ENCODE results near the gene CARD10.
"Not testable (repeated sequence)": the region's sequence is repeated elsewhere in the genome, so short reads cannot be mapped to it uniquely, and the experiment has no call there.

CARD10 gene

GRCh38 chr22:37484480-37485394, 34.5 kb downstream of the CARD10 start:
- no peak for DNase-seq

- DNase-seq: no peak
Measured at GRCh38 chr22:37483050-37483449, 36.2 kb downstream of the CARD10 start.

DNA sequence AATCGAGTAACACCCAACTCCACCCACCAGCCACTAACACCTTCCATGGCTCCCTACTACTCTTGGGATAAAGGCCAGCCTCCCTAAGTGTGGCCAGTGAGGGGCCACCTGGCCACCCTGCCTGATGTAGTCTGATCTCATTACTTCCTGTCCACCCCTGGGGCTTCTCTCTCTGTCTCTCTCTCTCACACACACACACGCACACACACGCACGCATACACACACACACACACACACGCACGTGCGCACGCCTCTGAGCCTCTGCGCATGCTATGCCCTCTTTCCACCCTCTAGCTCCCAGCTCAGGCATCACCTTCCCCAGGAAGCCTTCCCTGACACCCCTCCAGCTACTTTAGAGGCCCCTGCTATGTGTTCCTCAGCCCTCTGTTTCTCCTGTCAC, 37.0 kb downstream of the CARD10 start:
- DNase-seq: no peak

DNA sequence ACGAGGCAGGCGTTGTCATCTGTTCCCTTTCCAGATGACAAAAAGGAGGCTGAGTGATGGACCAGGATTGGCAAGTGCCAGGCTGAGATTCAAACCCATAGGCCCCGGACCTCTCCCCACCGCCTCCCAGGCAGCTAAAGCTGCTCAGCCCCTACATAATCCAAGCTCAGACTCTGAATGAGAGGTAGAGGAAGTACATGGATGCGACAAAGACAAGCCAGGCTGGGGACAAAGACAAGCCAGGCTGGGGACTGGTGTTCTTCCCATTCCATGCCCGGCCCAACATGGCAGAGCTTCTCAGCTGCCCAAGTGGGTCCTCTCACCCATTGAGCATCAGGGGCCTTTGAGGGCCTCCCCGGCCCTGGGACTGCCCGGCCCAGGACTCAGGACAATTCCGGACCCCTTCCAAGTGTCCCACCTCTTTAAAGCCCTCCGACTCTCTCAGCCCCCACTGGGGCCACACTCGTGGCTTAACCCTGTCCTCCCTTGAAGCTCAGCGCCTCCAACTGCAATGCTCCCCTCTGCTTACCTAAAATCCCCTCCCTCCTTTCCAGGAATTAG, 37.8 kb downstream of the CARD10 start:
- DNase-seq: no peak

DNA sequence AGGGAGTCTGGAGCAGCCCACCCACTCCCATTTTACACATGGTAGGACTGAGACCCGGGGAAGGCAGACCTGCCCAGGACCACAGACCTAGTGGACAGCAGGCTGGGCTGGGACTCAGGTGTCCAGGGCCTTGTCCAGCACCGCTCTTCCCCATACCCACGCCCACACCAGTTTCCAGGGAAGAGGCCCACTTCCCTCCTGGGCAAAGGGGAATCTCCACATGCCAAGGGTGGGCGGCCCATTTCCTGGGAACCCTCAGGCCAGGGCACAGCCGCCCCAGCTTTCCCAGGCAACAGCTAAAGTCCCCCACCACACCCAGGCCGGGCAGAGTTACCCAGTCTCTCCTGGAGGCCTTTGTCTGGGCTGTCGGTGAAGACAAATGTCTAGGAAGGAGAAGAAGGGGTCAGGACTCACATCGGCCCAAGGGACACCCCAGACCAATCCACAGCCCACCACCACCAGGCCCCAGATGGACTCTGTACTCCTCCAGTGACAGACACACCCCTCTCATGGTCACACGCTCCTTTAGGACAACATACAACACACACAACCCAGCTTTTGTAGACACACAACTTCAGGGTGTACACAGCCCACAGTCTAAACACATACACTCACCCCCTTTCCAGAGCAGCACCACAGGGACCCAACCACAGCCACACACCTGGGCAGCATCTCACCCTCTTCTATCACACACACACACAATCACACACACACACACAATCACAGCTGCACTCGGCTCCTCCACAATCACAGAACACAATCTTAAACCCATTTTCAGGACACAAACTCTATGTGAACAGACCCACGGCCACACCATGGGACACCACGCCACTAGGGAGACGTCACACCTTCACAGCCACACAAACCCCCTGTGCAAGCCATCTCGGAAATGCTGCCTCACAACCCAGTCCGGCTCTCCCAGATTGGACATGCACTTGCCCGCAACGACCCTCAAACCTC, 38.5 kb downstream of the CARD10 start:
- DNase-seq: no peak

GRCh38 chr22:37479196-37479595, 40.0 kb downstream of the CARD10 start:
- no peak for DNase-seq

DNA sequence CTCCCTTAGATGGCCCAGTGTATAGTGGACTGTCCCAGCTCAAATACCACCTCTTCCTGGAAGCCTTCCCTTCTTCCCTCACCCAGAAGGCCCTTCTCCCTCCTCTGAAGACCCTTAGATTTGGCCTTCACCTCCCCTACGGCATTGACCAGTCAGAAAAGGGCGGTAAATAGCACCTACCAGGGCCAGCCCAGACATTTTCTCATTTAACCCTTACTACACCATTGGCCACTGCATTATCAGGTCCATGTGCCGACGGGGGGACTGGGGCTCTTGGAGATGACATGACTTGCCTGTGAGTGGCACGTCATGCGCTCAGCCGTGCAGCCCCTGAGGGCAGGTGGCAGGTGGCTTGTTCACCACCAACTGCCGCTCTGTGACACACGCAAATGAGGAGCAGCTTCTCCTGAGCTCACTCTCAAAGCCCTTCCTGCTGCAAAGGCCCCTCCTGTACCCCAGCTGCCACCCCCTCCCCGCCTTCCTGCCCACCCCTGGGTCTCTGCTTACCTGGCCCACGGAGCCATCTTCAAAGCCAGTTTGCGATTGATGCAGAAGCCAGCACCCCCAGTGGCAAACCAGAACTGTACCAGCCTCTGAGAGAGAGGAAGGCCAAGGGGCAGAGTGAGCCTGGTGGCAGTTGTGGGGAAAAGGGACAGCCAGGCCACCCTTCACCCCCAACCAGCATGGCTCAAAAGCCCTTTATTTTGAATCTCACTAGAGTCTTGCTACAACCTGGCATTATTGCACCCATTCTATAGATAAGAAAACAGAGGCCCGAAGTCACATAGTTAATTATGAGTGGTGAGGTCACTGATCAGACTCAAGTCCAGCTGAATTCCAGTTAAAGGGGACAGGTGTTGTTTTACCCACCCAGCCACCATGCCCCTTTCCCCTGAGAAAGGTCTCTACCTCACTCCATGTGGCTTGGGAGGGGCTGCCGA, 42.6 kb downstream of the CARD10 start:
- no peak for DNase-seq

DNA sequence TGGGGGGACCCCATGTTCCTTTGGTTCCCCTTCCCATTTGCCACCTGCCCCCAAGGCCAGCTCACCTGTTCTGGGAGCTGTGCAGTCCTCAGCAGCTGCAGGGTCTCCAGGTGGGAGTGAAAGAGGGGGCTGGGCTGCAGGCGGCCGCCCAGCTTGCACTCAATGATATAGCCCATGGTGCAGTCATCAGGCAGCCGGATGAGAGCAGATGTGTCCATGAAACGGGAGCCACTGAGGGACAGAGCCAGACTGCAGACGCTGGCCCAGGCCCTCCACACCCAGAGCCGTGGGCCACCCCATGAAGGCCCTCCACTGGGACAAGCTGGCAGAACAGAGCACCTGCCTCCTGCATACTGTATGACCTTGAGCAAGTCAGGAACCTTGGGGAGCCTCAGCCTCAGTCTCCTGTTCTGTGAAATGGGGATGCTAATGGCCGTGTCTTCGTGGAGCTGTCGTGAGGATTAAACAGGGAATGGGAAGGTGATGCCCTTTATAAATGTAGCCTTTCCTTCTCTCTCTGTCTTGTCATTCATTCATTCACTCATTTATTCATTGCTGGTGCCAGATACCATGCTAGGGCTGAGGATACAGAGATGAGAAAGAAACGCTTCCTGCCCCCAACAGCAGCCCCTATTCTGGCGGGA, 44.6 kb downstream of the CARD10 start:
- no peak for DNase-seq

DNA sequence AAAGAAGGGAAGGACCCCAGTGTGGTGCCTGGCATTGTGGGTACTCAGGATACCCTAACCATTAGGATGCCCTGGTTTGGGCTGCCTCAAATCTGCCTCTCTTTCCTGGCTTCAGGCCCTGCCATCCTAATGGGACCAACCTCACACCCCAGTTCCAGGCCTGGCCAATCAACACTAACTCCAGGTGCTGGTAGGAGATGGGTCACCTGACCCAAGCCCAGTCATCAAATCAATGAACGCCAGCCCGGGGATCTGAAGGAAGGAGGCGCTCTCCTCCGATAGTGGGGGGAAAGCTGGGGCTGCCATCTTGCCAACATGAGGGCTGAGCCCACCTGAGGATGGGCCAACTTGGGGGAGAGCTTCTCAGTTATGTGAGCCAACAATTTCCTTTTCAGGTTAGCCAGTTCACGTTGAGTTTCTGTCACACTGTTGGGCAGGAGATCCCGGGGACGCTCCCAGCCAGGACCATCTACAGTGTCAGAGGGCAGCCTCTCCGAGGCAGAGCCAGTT, 45.7 kb downstream of the CARD10 start:
- no peak for DNase-seq

DNA sequence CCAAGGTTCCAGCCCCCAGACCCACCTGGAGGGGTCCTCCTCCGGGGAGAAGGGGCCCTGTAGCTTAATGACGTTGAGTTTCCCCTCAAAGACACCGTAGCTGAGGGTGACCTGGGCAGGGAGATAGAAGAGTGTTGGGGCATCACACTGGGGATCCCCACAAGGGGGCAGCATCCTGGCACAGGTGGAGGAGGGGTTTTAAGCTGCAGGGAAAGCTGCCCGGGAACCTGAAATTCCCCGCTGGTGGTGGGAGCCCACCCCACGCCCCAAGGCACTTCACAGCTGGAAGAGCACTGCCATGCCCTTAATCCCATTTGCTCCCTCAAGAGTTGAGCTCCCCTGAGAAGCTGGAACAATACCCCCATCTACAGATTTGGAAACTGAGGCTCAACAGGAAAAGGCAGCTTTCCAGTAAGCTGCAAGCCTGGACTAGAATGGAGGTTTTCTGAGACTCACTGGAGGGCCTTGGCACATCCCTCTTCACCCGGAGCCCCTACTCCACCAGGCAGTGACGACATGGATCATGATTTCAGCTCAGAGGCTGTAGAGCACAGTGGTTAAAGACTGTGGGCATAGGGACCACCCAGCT, 46.7 kb downstream of the CARD10 start:
- DNase-seq: no peak

- no peak for DNase-seq
Measured at GRCh38 chr22:37471727-37472417, 47.3 kb downstream of the CARD10 start.

DNA sequence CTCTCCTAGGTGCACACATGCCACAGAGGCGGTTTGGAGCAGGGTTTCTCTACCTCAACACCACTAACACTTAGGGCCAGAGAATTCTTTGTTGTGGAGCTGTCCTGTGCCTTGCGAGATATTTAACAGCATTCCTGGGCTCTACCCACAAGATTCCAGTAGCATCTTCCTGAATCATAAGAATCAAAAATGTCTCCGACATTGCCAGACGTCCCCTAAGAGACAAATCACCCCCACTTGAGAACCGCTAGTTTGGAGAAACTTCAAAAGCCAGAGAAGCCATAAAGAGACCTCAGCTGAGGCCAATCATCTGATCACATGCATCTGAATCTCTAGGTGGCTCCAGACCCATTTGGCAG, 49.1 kb downstream of the CARD10 start:
- DNase-seq: no peak

DNA sequence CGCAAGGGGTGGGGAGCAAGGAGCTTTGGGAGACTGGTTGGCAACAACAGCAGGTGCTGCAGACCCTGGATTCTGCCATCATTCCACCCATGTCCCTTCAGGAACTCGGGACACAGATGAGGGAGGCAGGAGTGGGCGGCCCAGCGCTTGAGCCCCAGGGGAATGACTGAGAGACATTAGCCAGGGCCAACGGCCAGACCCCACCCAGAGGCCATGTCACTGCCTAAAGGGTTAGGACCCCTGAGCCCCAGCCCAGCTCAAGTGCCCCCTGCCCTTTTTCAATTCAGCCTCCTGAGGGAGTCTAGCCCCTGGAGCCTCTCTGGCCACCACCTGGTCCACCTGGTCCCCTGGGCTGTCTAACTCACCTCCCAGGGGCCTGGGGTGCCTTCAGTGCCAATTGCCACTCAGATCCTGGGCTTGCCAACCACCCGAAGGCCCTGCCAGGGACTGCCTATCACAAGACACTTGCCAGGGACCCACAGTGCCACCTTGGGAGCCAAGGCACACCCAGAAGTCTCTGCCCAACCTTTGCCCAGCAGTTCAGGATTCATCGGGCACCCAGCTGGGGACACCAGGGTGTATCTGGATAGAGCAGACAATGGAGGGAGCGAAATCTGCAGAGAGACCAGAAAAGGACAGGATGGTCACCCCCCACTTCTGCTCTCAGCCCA, 49.7 kb downstream of the CARD10 start:
- no peak for DNase-seq

DNA sequence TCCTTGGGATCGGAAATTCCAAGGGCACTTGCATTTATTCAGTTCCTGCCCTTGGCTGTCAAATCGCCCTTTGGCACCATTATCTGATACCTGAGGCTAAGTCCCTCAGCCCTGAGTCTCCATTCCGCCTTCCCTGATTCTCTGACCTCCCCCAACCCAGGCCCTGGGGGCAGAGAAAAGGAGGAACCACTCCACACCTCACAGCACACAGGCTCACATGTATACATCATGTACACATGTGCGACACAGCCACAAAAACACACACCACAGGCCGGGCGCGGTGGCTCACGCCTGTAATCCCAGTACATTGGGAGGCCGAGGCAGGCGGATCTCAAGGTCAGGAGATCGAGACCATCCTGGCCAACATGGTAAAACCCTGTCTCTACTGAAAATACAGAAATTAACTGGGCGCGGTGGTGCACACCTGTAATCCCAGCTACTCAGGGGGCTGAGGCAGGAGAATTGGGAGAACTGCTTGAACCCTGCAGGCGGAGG, 51.0 kb downstream of the CARD10 start:
- not testable (repeated sequence) for DNase-seq

GRCh38 chr22:37467391-37467955, 51.7 kb downstream of the CARD10 start:
- no peak for DNase-seq

DNA sequence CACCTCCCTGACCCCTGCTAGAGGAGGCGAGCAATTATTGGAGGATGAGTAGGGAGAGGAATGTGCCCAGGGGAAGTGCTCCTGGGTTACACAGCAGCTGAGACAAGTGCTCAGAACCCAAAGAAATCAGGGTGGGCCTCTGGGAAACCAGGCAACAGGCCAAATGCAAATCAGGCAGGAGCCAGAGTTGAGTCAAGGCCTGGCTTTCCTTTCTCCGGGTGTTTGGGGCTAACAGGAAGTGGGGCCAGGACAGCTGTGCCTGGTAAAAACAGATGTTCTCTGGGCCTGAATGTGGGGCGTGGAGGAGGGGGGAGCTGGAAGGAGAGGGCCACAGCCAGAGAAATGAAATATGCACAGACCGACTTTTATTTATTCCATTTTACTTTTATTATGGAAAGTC, 55.0 kb downstream of the CARD10 start:
- DNase-seq: no peak

GRCh38 chr22:37462983-37463382, 56.2 kb downstream of the CARD10 start:
- DNase-seq: no peak

- no peak for DNase-seq
Measured at GRCh38 chr22:37462436-37462835, 56.8 kb downstream of the CARD10 start.

- DNase-seq: no peak
Measured at GRCh38 chr22:37461961-37462360, 57.3 kb downstream of the CARD10 start.

Measured in NCI-H1048 (cell line).